Renal cortex interstitium (tissue), 11 donors: Measurements from ENCODE around the gene CKAP2L. TPM values are rescaled to one million over a fixed set of nuclear protein-coding genes. Genes with fewer than 3 reads are reported as not detected.

Source experiments
- DNase-seq, 11 donors: peaks; one replicate each; pipeline ENCODE4 v3.0.0-alpha.2; 2013; ENCODE audit warnings: low read depth in 9 of 11, low spot score in 4 of 11; ENCODE audit errors: extremely low read depth in 1 of 11
- polyA plus RNA-seq, 3 donors: library from polyadenylated mRNA; unstranded; fragments of 120-200 nt; gene quantifications; one replicate each; pipeline ENCODE4 v1.2.1, GENCODE V29; 2013; ENCODE audit not compliant: insufficient read length in 3 of 3

CKAP2L gene
- polyA plus RNA-seq, 3 donors, result 12.7 to 19.7 (median 15.3) TPM

GRCh38 chr2:112733871-112734270 lies 30.5 kb downstream of the CKAP2L start:
- DNase-seq, result no peak

- DNase-seq, result no peak
Measured at GRCh38 chr2:112733456-112733855, 31.0 kb downstream of the CKAP2L start.

- no peak for DNase-seq
Measured at GRCh38 chr2:112731479-112731878, 32.9 kb downstream of the CKAP2L start.

GRCh38 chr2:112730791-112731190 lies 33.6 kb downstream of the CKAP2L start:
- no peak for DNase-seq

DNA sequence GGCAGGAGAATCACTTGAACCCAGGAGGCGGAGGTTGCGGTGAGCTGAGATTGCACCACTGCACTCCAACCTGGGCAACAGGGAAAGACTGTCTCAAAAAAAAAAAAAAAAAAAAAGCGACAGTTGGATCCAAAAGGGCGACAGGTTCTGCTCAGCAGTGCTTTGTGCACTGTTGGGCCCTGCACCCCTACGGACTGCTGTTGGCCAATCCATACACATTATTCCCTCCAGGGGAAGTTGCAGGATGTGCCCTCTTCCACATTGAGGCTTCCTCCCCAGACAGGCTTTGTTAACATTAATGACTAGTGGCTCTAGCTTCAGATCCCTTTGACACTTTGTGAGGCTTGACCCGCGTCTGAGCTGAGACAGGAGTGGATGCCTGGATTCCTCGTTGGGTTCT lies 34.2 kb downstream of the CKAP2L start:
- no peak for DNase-seq

GRCh38 chr2:112728378-112729175 lies 35.8 kb downstream of the CKAP2L start:
- DNase-seq, result no peak

- DNase-seq, result no peak
Measured at GRCh38 chr2:112728029-112728362, 36.4 kb downstream of the CKAP2L start.

- no peak for DNase-seq
Measured at GRCh38 chr2:112727276-112728028, 37.0 kb downstream of the CKAP2L start.

GRCh38 chr2:112726487-112727190 lies 37.8 kb downstream of the CKAP2L start:
- DNase-seq, result peak; percentile 64 to 85 (median 76)

DNA sequence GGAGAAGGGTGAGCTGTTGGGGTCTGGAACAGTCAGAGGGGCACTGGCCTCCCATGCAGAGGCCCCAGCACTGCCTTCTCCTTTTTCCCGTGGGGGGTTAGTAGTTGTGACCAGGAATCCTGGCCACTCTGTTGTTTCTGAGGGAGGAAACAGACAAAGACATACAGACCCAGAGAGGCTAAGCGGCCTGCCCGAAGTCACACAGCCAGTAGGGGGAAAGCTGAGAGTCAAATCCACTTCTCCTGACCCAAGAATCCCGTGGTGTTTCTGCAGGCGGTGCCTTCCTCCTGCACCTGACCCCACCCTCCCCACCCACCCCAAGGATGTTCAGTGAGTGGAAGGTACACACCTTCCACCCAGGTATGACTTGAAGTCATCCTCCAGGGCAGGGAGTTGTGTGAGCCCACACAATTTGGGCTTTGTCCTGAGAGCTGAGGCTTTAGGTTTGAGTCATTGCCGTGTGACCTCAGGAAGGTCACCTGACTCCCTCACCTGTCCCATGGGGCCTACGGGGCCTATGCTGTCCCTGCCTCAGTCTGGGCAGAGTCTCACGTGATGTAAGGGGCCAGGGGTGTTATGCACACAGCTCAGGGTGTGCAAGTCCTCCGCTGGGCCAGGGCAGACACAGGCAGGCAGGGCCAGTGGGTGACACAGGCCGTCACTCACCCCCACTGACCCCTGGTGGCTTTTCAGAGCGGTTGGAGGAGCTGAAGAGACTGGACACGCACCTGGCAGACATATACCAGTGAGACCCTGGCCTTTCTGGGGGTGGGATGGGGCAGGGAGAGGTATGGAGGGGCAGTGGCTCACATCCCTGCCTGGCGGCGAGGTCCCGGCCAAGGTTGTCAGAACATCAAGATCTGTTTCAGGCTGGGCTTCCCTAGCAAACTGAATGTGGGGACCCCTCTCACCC lies 38.6 kb downstream of the CKAP2L start:
- DNase-seq, result no peak

GRCh38 chr2:112724591-112725525 lies 39.6 kb downstream of the CKAP2L start:
- no peak for DNase-seq

GRCh38 chr2:112723995-112724394 lies 40.4 kb downstream of the CKAP2L start:
- DNase-seq, result no peak

- DNase-seq, result no peak
Measured at GRCh38 chr2:112723547-112723940, 40.9 kb downstream of the CKAP2L start.

- DNase-seq, result no peak
Measured at GRCh38 chr2:112722816-112723546, 41.4 kb downstream of the CKAP2L start.

- no peak for DNase-seq
Measured at GRCh38 chr2:112721819-112722522, 42.4 kb downstream of the CKAP2L start.

- DNase-seq, result no peak
Measured at GRCh38 chr2:112720785-112721184, 43.6 kb downstream of the CKAP2L start, which contains the start of gene NT5DC4. Gene NT5DC4, plus strand, starts transcription at chr2:112721020. Its CDS starts 60 bp downstream, at chr2:112721080.
